ENCODE measurements around the gene RPL27A. TPM values are rescaled to one million over a fixed set of nuclear protein-coding genes. Genes with fewer than 3 reads are reported as not detected.
A peak's percentile ranks its signal among the peaks of the same experiment; 100 is the strongest.

Gene RPL27A
- total and polyA plus RNA-seq, 2 donors from 2014 or later, result 664 to 2,260 TPM

- intact Hi-C loops (cut with DNase I), result no loop called here
- peak in 3 of 5 donors; percentile 29 to 79 (median 63) for DNase-seq
These were observed 40.3 kb upstream of the RPL27A start for GRCh38 chr11:8642196-8642841.

GRCh38 chr11:8646873-8647272 is 35.7 kb upstream of the RPL27A start:
- Histone ChIP-seq H3K27ac (ENCODE audit: low read depth in 2 of 2, low read length in 2 of 2) (no peak overlapping the region), H3K36me3 (ENCODE audit: control insufficient read depth in 2 of 3, insufficient read depth in 3 of 3, low read length in 3 of 3) (peaks cover 0 to 42% (median 37%) of the 10 kb centered on the region in 3 donors), H3K4me3 (ENCODE audit: low read length in 3 of 3) (no peak overlapping the region), H3K4me1 (ENCODE audit: control insufficient read depth in 2 of 3, insufficient read depth in 2 of 3, low read depth in 1 of 3, low read length in 3 of 3) (no peaks in the 10 kb centered on the region), H3K27me3 (ENCODE audit: control insufficient read depth, insufficient read depth, low read length) (no peaks in the 10 kb centered on the region), H3K9me3 (ENCODE audit: control insufficient read depth in 2 of 3, insufficient read depth in 1 of 3, low read length in 3 of 3) (no peaks in the 10 kb centered on the region), H3K9ac (ENCODE audit: low read length in 3 of 3) (no peak overlapping the region)
- intact Hi-C loops (cut with DNase I), result no loop called here
- DNase-seq (no peak), FAIRE-seq (peak; percentile 6)
- no peak for TF ChIP-seq CTCF (IDR thresholded peaks at IDR 0.05; ENCODE audit: borderline replicate concordance, extremely low read depth, insufficient read depth)

More at GRCh38 chr11:8642196-8642841, 40.3 kb upstream of the RPL27A start:
- H3K4me3 ChIP-seq (ENCODE audit: low read length in 3 of 3), result no peak overlapping the region
- H3K9ac ChIP-seq (ENCODE audit: low read length in 3 of 3), result no peak overlapping the region
- H3K36me3 ChIP-seq (ENCODE audit: control insufficient read depth in 2 of 3, insufficient read depth in 3 of 3, low read length in 3 of 3), result peaks cover 0 to 44% (median 41%) of the 10 kb centered on the region in 3 donors
- no peaks in the 10 kb centered on the region for H3K27me3 ChIP-seq (ENCODE audit: control insufficient read depth, insufficient read depth, low read length)
- no peaks in the 10 kb centered on the region for H3K9me3 ChIP-seq (ENCODE audit: control insufficient read depth in 2 of 3, insufficient read depth in 1 of 3, low read length in 3 of 3)
- H3K4me1 ChIP-seq (ENCODE audit: control insufficient read depth in 2 of 3, insufficient read depth in 2 of 3, low read depth in 1 of 3, low read length in 3 of 3), result no peaks in the 10 kb centered on the region
- no peak for TF ChIP-seq CTCF (IDR thresholded peaks at IDR 0.05; ENCODE audit: borderline replicate concordance, extremely low read depth, insufficient read depth)
- FAIRE-seq, result no peak
- H3K27ac ChIP-seq (ENCODE audit: low read depth in 2 of 2, low read length in 2 of 2), result no peak overlapping the region

- H3K27me3 ChIP-seq (ENCODE audit: control insufficient read depth, insufficient read depth, low read length), result no peaks in the 10 kb centered on the region
- no peaks in the 10 kb centered on the region for H3K9me3 ChIP-seq (ENCODE audit: control insufficient read depth in 2 of 3, insufficient read depth in 1 of 3, low read length in 3 of 3)
- no peak for TF ChIP-seq CTCF (IDR thresholded peaks at IDR 0.05; ENCODE audit: borderline replicate concordance, extremely low read depth, insufficient read depth)
- intact Hi-C loops (cut with DNase I), result no loop called here
- FAIRE-seq, result no peak
- peaks cover 0 to 36% (median 33%) of the 10 kb centered on the region in 3 donors for H3K36me3 ChIP-seq (ENCODE audit: control insufficient read depth in 2 of 3, insufficient read depth in 3 of 3, low read length in 3 of 3)
- no peak for DNase-seq
- no peak overlapping the region for H3K4me3 ChIP-seq (ENCODE audit: low read length in 3 of 3)
- no peak overlapping the region for H3K9ac ChIP-seq (ENCODE audit: low read length in 3 of 3)
- H3K27ac ChIP-seq (ENCODE audit: low read depth in 2 of 2, low read length in 2 of 2), result no peak overlapping the region
- no peaks in the 10 kb centered on the region for H3K4me1 ChIP-seq (ENCODE audit: control insufficient read depth in 2 of 3, insufficient read depth in 2 of 3, low read depth in 1 of 3, low read length in 3 of 3)
These were observed 33.2 kb upstream of the RPL27A start for GRCh38 chr11:8649361-8649760.
